OCI-LY7 (cell line): ENCODE results near the gene BCAR3. TPM values are rescaled to one million over a fixed set of nuclear protein-coding genes. Genes with fewer than 3 reads are reported as not detected.

Experiments
- BruUV-seq: library from RNA; stranded (reverse); fragments of 400-500 nt; replicated peaks from 2 replicates; lab custom pipeline; 2021; lab: Mats Ljungman, UMichigan
- CTCF ChIA-PET: fragments of 300-600 bp; sonication (Branson Sonifier 250); formaldehyde crosslinking; loops from one replicate; lab custom pipeline; 2022; ENCODE audit warnings: antibody characterized with exemption; ENCODE audit not compliant: unreplicated experiment; lab: Charles Lee
- POLR2A ChIA-PET: fragments of 300-600 bp; sonication (Branson Sonifier 250); formaldehyde crosslinking; loops from one replicate; lab custom pipeline; 2022; ENCODE audit warnings: antibody characterized with exemption; lab: Charles Lee
- DNase-seq: peaks from one replicate; pipeline ENCODE4 v3.0.0-alpha.2; 2015; ENCODE audit warnings: low spot score
- H2AFZ ChIP-seq: fragments of 200-600 bp; sonication (generic), shearing (Covaris generic); 2 replicates; pipeline ENCODE4 v1.6.1; 2014; ENCODE audit warnings: mild to moderate bottlenecking, antibody characterized with exemption, low read length, moderate library complexity
- H3K27ac ChIP-seq: fragments of 200-600 bp; sonication (generic); 2 replicates; pipeline ENCODE4 v1.5.1; 2014; ENCODE audit warnings: mixed run types, low read depth, mild to moderate bottlenecking, moderate library complexity, low read length, inconsistent platforms; ENCODE audit not compliant: poor library complexity, severe bottlenecking
- H3K36me3 ChIP-seq: fragments of 200-600 bp; sonication (generic); 2 replicates; pipeline ENCODE4 v1.6.1; 2014; ENCODE audit warnings: mild to moderate bottlenecking, antibody characterized with exemption, low read length, moderate library complexity, mixed read lengths; ENCODE audit not compliant: insufficient read depth
- H3K4me1 ChIP-seq: fragments of 200-600 bp; sonication (generic); 2 replicates; pipeline ENCODE4 v1.5.1; 2014; ENCODE audit warnings: mild to moderate bottlenecking, low read length; ENCODE audit not compliant: insufficient read depth, poor library complexity, severe bottlenecking
- H3K4me2 ChIP-seq: fragments of 200-600 bp; sonication (generic); 2 replicates; pipeline ENCODE4 v1.6.1; 2014; ENCODE audit warnings: mild to moderate bottlenecking, low read length
- H3K4me3 ChIP-seq: fragments of 200-600 bp; sonication (generic); 2 replicates; pipeline ENCODE4 v1.5.1; 2014; ENCODE audit warnings: mild to moderate bottlenecking, low read depth, low read length; ENCODE audit not compliant: poor library complexity, severe bottlenecking
- H3K79me2 ChIP-seq: fragments of 200-600 bp; sonication (generic); 2 replicates; pipeline ENCODE4 v1.6.1; 2016; ENCODE audit warnings: low read depth, mild to moderate bottlenecking, low read length, moderate library complexity, mixed read lengths; ENCODE audit not compliant: insufficient read depth
- H3K9me2 ChIP-seq: fragments of 200-600 bp; sonication (generic); 2 replicates; pipeline ENCODE4 v1.6.1; 2016; ENCODE audit warnings: mild to moderate bottlenecking, low read length, mixed read lengths; ENCODE audit not compliant: insufficient read depth
- H3K9me3 ChIP-seq: fragments of 200-600 bp; sonication (generic); 2 replicates; pipeline ENCODE4 v1.6.1; 2014; ENCODE audit warnings: mild to moderate bottlenecking, mixed run types, low read length, mixed read lengths
- H4K20me1 ChIP-seq: fragments of 200-600 bp; sonication (generic); 2 replicates; pipeline ENCODE4 v1.6.1; 2014; ENCODE audit warnings: mild to moderate bottlenecking, antibody characterized with exemption, low read length, moderate library complexity, mixed read lengths; ENCODE audit not compliant: insufficient read depth
- CTCF ChIP-seq: fragments of 200-600 bp; sonication (generic); conservative IDR thresholded peaks from 2 replicates; pipeline ENCODE4 v1.5.1; 2014; ENCODE audit warnings: mild to moderate bottlenecking, antibody characterized with exemption, low read length, moderate library complexity, mixed read lengths
- EZH2phosphoT487 ChIP-seq: fragments of 200-600 bp; sonication (generic); IDR thresholded peaks from 2 replicates; pipeline ENCODE4 v1.6.1; 2018; ENCODE audit warnings: low read depth, borderline replicate concordance, mild to moderate bottlenecking, mixed run types, antibody characterized with exemption, low read length, moderate library complexity, mixed read lengths
- intact Hi-C: fragments of 100-400 bp; cut with micrococcal nuclease; formaldehyde crosslinking; loops from one replicate; pipeline ENCODE4 v1.10.0; 2022; ENCODE audit not compliant: unreplicated experiment
- total RNA-seq, 2 experiments: library from RNA; depleted of rRNA in 1 of 2; stranded (reverse); fragments of >200 nt in 1 of 2; shearing (Covaris generic) in 1 of 2; gene quantifications; 2 replicates each; pipeline ENCODE4 v1.2.3, GENCODE V29; 2014 to 2022

The BCAR3 gene
- total RNA-seq, 2 experiments from 2014 or later = 16.3 to 24.2 TPM

- no peaks in the 10 kb centered on the region for H3K9me3 ChIP-seq
- DNase-seq = no peak
- no peak overlapping the region for H3K4me3 ChIP-seq
- CTCF ChIA-PET = no interaction called here
- H3K36me3 ChIP-seq = peaks cover 70% of the 10 kb centered on the region
- H3K27ac ChIP-seq = no peak overlapping the region
- POLR2A ChIA-PET = no interaction called here
- TF ChIP-seq EZH2phosphoT487 (no peak), CTCF (no peak)
- no peak overlapping the region for H2AFZ ChIP-seq
- H3K9me2 ChIP-seq = no peaks in the 10 kb centered on the region
- H3K4me1 ChIP-seq = no peaks in the 10 kb centered on the region
- no peaks in the 10 kb centered on the region for H3K79me2 ChIP-seq
- no TSS peak for BruUV-seq
- intact Hi-C loops = no loop called here
- H4K20me1 ChIP-seq = no peaks in the 10 kb centered on the region
- H3K4me2 ChIP-seq = no peak overlapping the region
These were observed 97.2 kb downstream of the BCAR3 start for GRCh38 chr1:93584261-93585003.

GRCh38 chr1:93581917-93582850 lies 99.5 kb downstream of the BCAR3 start:
- H3K4me1 ChIP-seq = no peaks in the 10 kb centered on the region
- H3K27ac ChIP-seq = no peak overlapping the region
- CTCF ChIA-PET = interaction anchor here (0.8 kb wide), 1 partner anchor 19 kb away, joined by 4 read pairs; no protein-coding TSS in a partner anchor
- H3K4me3 ChIP-seq = no peak overlapping the region
- H3K4me2 ChIP-seq = no peak overlapping the region
- POLR2A ChIA-PET = interaction anchor here (0.5 to 0.8 kb wide), 5 partner anchors 32 to 1219 kb away, joined by 3 to 4 read pairs (median 3); no protein-coding TSS in a partner anchor
- DNase-seq = no peak
- H3K36me3 ChIP-seq = peaks cover 50% of the 10 kb centered on the region
- no peak overlapping the region for H2AFZ ChIP-seq
- H3K79me2 ChIP-seq = no peaks in the 10 kb centered on the region
- no peaks in the 10 kb centered on the region for H4K20me1 ChIP-seq
- TF ChIP-seq EZH2phosphoT487 = no peak
- TF ChIP-seq CTCF = no peak
- no TSS peak for BruUV-seq
- intact Hi-C loops = no loop called here
- no peaks in the 10 kb centered on the region for H3K9me3 ChIP-seq
- no peaks in the 10 kb centered on the region for H3K9me2 ChIP-seq
